Activated T-cell treated with anti-CD3 and anti-CD28 coated beads, Interleukin-2, amount 50 U/mL, for 72 hours (primary cell): ENCODE measurements around the gene ZNF705A. TPM values are rescaled to one million over a fixed set of nuclear protein-coding genes. Genes with fewer than 3 reads are reported as not detected.
"Not testable (repeated sequence)": the region's sequence is repeated elsewhere in the genome, so short reads cannot be mapped to it uniquely, and the experiment has no call there.

Experiments used
- ATAC-seq, 2 donors: fragments of 150-1000 bp; cut with Tn5 transposase; replicated peaks in 1 of 2; 2 replicates each; pipeline ENCODE4 v1.10.0; 2021; ENCODE audit warnings: moderate library complexity in 2 of 2, mild to moderate bottlenecking in 1 of 2
- DNase-seq, 2 donors: peaks; one replicate each; pipeline ENCODE4 v3.0.0; 2021 to 2022; ENCODE audit warnings: mixed read lengths in 1 of 2
- H3K27ac Mint-ChIP-seq: one replicate; pipeline ENCODE4 v1.8.0; 2022; ENCODE audit warnings: mild to moderate bottlenecking, moderate library complexity, mixed read lengths
- H3K27me3 Mint-ChIP-seq: one replicate; pipeline ENCODE4 v1.8.0; 2022; ENCODE audit warnings: low read depth, mixed read lengths
- H3K36me3 Mint-ChIP-seq, 2 donors: one replicate each; pipeline ENCODE4 v1.8.0; 2022; ENCODE audit warnings: mixed read lengths in 2 of 2, mild to moderate bottlenecking in 1 of 2; ENCODE audit not compliant: insufficient read depth in 2 of 2
- H3K4me1 Mint-ChIP-seq: one replicate; pipeline ENCODE4 v1.8.0; 2022; ENCODE audit warnings: low read depth, mixed read lengths
- H3K4me3 Mint-ChIP-seq, 2 donors: one replicate each; pipeline ENCODE4 v1.8.0; 2022; ENCODE audit warnings: mild to moderate bottlenecking in 2 of 2, mixed read lengths in 2 of 2, moderate library complexity in 2 of 2
- H3K9me3 Mint-ChIP-seq, 2 donors: one replicate each; pipeline ENCODE4 v1.8.0; 2022; ENCODE audit warnings: mixed read lengths in 2 of 2
- total RNA-seq, 2 donors: library from RNA; stranded (reverse); gene quantifications; one replicate each; pipeline ENCODE4 v1.2.3, GENCODE V29; 2022

Gene ZNF705A
- total RNA-seq, 2 donors from 2014 or later: not detected

DNA sequence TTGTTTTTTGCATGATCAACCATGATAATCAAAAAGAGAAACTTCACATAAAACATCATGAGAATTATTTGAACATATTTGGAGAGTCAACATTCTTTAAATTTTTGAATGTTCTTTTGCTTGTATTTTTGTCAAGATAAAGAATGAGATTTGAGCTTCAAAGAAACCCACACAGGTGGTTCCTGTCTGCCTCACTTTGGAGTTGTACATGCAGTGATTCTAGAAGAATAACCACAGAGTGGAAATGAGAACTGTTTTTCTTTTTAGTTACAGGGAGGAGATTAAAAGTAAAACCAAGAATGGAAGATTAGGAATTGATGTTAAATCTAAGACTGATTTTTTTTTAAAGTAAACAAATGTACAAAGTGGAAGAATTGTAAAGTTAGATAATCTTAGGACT lies 2.3 kb upstream of the ZNF705A start:
- no peaks in the 10 kb centered on the region for H3K36me3 Mint-ChIP-seq

DNA sequence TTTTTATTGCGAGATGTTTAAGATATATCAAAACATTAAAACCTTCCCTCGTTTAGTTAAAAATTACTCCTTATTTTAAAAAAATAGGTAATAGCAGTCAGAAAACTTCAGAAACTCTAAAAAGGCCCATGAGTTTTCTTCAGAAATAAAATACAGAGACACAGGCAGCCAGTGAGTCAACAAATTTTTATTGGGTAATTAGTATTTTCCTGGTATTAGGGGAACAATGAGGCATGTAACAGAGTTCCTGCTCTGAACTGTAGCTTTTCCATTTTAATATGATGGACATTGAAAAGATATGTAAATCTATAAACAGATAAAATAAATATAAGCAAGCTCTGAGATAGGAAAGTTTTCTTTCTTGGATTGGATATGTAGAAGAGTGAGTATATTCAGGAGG lies 399 bp upstream of the ZNF705A start:
- Mint-ChIP-seq H3K4me3 (no peak overlapping the region), H3K4me1 (peaks cover 22% of the 10 kb centered on the region), H3K27ac (no peak overlapping the region), H3K36me3 (no peaks in the 10 kb centered on the region), H3K27me3 (no peaks in the 10 kb centered on the region), H3K9me3 (peaks cover 0 to 1% of the 10 kb centered on the region in 2 donors)
- no peak for ATAC-seq
- no peak for DNase-seq

More for the DNA sequence above, 2.3 kb upstream of the ZNF705A start:
- Mint-ChIP-seq H3K27ac (no peak overlapping the region), H3K4me3 (no peak overlapping the region), H3K27me3 (no peaks in the 10 kb centered on the region), H3K9me3 (peaks cover 0 to 1% of the 10 kb centered on the region in 2 donors), H3K4me1 (peaks cover 22% of the 10 kb centered on the region)
- no peak for ATAC-seq
- no peak for DNase-seq

DNA sequence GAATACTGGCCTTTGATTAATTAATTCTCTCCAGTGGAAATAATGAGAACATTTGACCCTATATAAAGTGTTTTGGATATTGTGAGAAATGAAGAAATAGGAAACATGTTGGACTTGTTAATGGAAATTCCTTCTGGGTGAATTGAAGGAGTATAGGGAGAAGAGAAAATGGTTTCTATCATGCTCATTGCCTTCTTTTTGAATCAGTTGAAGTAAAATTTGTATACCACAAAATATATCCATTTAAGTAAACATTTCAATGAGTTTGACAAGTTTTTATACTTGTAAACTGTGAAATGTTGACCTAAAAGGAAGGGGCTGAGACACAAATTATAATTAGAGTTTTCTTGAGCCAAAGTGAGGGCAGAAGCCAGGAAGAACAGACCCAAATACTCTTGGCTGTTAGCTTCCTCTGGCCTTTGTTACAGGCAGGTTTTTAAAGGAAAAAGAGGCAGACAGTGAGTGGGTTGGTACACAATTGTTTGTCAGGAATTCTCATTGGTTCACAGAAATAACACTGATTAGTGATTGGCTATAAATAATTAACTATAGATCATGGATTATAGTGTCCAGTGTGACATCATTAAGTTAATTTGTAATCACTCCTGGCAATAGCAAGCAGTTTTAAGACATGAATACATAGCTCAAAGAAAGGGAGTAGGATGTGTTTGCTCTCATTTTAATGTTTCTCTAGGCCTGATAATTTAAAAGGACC lies 826 bp downstream of the ZNF705A start:
- Mint-ChIP-seq H3K36me3 (no peaks in the 10 kb centered on the region), H3K4me3 (no peak overlapping the region), H3K4me1 (peaks cover 22% of the 10 kb centered on the region), H3K27me3 (no peaks in the 10 kb centered on the region), H3K9me3 (peaks cover 0 to 1% of the 10 kb centered on the region in 2 donors), H3K27ac (no peak overlapping the region)
- ATAC-seq: no peak
- DNase-seq: no peak

DNA sequence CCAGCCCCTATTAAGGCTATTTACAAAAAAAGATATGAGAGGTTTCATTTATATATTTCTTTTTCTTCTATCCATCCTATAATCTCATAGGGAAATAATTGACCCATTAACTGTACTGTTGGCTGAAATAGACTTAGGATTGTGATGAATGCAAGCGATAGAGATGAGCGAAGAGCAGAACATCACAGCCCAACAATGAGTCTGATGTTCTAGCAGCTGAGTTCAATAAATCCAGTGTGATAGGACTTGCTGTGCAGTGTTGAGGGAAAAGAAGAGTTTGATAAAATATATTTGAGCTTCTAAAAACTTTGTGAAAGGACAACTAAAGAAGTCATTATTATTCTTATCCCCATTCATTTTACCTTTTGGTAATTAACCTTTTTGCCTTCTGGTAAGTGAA lies 16.1 kb downstream of the ZNF705A start:
- not testable (repeated sequence) for ATAC-seq, H3K27ac Mint-ChIP-seq, H3K9me3 Mint-ChIP-seq, H3K4me3 Mint-ChIP-seq, H3K27me3 Mint-ChIP-seq, H3K4me1 Mint-ChIP-seq, DNase-seq, H3K36me3 Mint-ChIP-seq

DNA sequence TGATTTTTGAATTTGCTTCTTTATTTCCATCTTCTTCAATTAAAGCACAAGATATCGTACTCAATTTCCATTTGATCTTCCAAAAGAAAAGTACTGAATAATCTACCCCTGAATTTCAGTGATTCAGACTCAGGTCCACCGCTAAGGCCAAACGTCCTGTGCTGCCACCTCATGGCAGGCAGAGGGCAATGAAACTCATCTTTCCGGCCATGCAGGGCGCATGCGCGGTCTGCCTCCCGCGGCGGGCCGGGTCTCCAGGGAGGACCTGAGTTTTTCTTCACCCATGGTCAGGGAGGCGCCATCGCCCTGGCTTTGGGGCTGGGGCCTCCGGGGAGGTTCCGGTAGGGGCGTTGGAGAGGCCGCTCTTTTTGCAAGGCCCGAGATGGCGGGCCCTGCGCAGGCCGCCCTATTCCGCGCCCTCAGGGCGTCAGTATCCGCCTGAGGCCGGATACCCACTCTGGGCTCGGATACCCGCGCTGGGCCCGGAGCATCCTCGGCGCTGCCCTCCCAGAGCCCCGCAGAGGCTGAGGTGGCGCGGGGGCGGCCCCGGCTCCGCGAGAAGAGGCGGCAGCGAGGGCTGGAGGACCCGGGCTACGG lies 23.3 kb downstream of the ZNF705A start:
- H3K27me3 Mint-ChIP-seq, H3K9me3 Mint-ChIP-seq, H3K4me1 Mint-ChIP-seq, H3K36me3 Mint-ChIP-seq: not testable (repeated sequence)
- DNase-seq: peak; percentile 77 to 79
- ATAC-seq: peak; percentile 94 to 99
- Mint-ChIP-seq H3K27ac (peak overlapping the region; percentile 15), H3K4me3 (peak overlapping the region; percentile 83 to 84)

DNA sequence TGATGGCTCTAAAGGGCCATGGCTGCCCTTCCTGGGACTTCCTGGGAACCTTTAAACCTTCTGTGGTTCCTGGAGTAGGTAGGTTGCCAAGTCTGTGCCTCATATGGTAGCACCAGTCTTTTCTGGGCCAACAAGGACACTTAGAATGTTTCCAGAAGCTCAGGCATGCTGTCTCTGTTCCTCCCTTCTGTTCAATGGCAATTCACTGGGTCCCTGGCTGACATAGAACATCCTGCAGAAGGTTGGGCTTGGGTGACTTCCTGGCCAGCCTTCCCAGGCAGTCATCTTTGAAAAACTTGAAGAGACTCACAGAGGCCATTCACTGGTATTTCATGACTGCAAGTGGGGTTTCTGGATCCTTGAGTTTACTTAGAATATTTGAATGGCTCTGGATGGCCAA lies 24.5 kb downstream of the ZNF705A start:
- DNase-seq, H3K36me3 Mint-ChIP-seq, H3K27me3 Mint-ChIP-seq, ATAC-seq, H3K4me1 Mint-ChIP-seq, H3K9me3 Mint-ChIP-seq: not testable (repeated sequence)
- H3K27ac Mint-ChIP-seq: peak overlapping the region; percentile 85
- H3K4me3 Mint-ChIP-seq: peak overlapping the region; percentile 83 to 88

DNA sequence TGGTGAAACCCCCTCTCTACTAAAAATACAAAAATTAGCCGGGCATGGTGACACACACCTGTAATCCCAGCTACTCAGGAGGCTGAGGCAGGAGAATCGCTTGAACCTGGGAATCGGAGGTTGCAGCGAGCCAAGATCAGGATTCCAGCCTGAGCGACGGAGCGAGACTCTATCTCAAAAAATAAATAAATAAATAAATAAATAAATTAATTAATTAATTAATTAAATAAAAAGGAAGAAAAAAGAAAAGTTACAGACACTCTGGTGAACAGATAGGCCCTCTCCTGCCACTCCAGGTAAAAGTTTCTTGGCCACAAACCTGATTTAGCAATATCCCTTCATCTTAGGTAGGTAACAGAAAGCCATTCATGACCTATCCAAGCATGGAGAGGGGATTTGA lies 26.1 kb downstream of the ZNF705A start:
- H3K4me3 Mint-ChIP-seq, DNase-seq, H3K27me3 Mint-ChIP-seq, H3K4me1 Mint-ChIP-seq, H3K36me3 Mint-ChIP-seq, H3K27ac Mint-ChIP-seq, ATAC-seq, H3K9me3 Mint-ChIP-seq: not testable (repeated sequence)

DNA sequence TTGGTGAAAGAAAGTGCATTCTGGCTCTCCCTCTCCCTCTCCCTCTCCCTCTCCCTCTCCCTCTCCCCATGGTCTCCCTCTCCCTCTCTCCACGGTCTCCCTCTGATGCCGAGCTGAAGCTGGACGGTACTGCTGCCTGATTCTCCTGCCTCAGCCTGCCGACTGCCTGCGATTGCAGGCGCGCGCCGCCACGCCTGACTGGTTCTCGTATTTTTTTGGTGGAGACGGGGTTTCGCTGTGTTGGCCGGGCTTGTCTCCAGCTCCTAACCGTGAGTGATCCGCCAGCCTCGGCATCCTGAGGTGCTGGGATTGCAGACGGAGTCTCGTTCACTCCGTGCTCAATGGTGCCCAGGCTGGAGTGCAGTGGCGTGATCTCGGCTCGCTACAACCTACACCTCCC lies 26.5 kb downstream of the ZNF705A start:
- not testable (repeated sequence) for H3K27ac Mint-ChIP-seq, ATAC-seq, H3K4me1 Mint-ChIP-seq, H3K4me3 Mint-ChIP-seq, H3K36me3 Mint-ChIP-seq, DNase-seq, H3K9me3 Mint-ChIP-seq, H3K27me3 Mint-ChIP-seq

DNA sequence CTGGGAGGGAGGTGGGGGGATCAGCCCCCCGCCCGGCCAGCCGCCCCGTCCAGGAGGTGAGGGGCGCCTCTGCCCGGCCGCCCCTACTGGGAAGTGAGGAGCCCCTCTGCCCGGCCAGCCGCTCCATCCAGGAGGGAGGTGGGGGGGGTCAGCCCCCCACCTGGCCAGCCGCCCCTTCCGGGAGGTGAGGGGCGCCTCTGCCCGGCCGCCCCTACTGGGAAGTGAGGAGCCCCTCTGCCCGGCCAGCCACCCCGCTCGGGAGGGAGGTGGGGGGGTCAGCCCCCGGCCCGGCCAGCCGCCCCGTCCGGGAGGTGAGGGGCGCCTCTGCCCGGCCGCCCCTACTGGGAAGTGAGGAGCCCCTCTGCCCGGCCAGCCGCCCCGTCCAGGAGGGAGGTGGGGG lies 27.4 kb downstream of the ZNF705A start:
- not testable (repeated sequence) for H3K27ac Mint-ChIP-seq, H3K9me3 Mint-ChIP-seq, H3K36me3 Mint-ChIP-seq, H3K27me3 Mint-ChIP-seq, H3K4me3 Mint-ChIP-seq, DNase-seq, ATAC-seq, H3K4me1 Mint-ChIP-seq

DNA sequence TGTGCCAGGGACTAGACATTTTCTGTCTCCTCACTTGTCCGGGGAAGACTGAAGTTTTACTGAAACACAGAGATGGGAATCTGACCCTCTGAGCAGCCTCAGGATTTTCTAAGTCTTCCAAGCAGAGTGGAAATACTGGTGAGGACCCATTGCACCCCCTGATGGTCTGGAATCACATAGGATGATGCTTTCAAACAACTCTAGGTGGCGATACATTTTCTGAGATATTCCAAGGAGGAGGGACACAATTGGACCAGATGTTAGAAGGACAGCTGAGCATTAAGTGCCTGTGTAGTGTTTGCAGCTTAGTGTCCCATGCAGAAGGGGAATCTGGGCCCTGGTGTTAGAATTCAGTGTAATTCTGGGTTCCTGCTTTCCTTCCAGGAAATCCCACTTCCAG lies 31.3 kb downstream of the ZNF705A start:
- not testable (repeated sequence) for H3K27ac Mint-ChIP-seq

DNA sequence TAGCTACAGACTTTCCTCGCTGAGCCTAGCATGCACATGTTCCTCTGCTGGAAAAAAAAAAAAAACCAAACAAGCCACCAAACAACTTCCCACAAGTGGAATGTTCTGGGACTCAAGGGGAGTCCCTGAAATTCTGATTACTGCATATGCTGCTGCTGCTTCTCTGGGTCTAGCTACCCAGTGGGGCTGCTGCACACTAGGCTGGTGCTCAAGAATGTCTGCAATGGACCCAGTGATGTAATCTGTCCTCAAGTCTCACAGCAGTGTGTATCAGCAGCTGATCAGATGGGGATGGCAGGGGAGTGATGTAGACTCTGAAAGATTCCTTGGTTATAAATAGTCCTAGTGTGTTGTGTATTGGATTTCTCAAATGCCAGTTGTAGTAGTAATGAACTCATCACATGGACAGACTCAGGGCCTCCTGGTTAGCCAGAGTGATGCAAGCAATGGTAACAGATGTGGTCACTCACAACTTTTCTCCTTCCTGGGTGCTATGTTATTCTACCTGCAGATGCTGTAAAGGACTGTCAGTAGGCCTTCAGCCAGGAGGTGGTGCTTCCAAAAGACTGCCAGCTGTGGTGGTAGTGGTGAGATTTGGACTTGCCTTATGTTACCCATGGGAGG lies 41.0 kb downstream of the ZNF705A start:
- not testable (repeated sequence) for H3K9me3 Mint-ChIP-seq, H3K27ac Mint-ChIP-seq, H3K4me3 Mint-ChIP-seq, ATAC-seq, H3K27me3 Mint-ChIP-seq, H3K36me3 Mint-ChIP-seq, H3K4me1 Mint-ChIP-seq
- peak; percentile 5 to 10 for DNase-seq

More for the DNA sequence above, 31.3 kb downstream of the ZNF705A start:
- DNase-seq, H3K4me3 Mint-ChIP-seq, H3K36me3 Mint-ChIP-seq, H3K4me1 Mint-ChIP-seq, H3K9me3 Mint-ChIP-seq, H3K27me3 Mint-ChIP-seq, ATAC-seq: not testable (repeated sequence)

DNA sequence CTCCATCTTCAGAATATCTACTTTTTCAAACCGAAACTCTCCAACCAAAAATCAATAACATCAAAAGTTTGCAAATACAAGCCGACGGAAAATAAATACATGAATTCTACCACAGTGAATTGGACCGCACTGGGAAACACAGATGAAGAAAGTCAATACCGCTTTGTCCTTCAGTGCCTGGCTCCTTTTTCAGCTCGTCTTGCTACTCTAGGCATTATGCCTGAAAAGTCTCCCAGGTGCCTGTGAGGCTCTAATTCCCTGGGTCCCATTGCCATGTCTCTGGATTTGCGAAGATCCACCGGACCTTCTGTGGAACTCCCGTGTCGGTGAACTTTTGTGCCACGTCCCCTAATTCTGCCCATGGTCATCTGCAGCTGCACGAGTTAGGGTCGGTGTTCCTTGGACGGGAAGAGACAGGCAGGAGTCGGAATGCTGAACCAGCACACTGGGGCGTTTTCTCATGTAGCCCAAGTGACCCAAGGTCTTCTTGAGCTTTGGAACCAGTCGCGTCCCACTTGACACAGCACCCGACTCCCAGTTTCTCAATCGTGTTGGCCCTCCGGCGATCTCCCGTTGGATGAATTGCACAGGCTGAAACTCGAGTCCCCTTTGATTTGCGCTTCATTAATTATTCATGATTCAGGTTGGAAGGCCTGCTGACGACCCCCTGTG lies 62.0 kb downstream of the ZNF705A start:
- ATAC-seq: not testable (repeated sequence)

DNA sequence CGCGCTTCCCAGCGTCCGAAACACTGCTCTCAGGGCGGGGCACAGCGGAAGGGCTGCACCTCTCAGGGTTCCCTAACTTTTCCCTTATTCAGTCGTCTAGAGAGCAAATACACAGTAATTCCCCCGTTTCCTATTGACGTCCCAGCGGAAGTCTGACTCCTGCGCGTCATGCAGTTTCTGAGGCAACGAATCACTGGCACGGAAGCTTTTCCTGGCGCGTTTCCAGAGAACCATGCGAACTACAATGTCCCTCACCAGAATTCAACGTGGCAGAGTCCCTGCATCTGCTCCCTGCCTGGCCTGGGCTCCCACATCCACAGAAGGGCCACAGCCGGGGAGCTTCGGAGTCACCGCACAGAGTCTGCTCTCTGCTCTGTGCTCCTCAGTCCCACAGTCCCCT lies 64.6 kb downstream of the ZNF705A start:
- not testable (repeated sequence) for H3K27ac Mint-ChIP-seq, H3K4me1 Mint-ChIP-seq, H3K27me3 Mint-ChIP-seq, H3K4me3 Mint-ChIP-seq, DNase-seq, ATAC-seq, H3K36me3 Mint-ChIP-seq, H3K9me3 Mint-ChIP-seq

More for the DNA sequence above, 62.0 kb downstream of the ZNF705A start:
- H3K27ac Mint-ChIP-seq, H3K9me3 Mint-ChIP-seq, H3K4me3 Mint-ChIP-seq, H3K4me1 Mint-ChIP-seq, H3K27me3 Mint-ChIP-seq, DNase-seq, H3K36me3 Mint-ChIP-seq: not testable (repeated sequence)
